Hepatocyte (in vitro differentiated cells): ENCODE data around the gene VRK1. TPM values are rescaled to one million over a fixed set of nuclear protein-coding genes. Genes with fewer than 3 reads are reported as not detected.

Experiments
- DNase-seq: peaks from one replicate; pipeline ENCODE4 v3.0.0-alpha.2; 2016; ENCODE audit warnings: low spot score
- H2AFZ ChIP-seq: fragments of 200-600 bp; sonication (generic); 2 replicates; pipeline ENCODE4 v1.6.0; 2016; ENCODE audit warnings: antibody characterized with exemption, mild to moderate bottlenecking
- H3K27ac ChIP-seq: fragments of 200-600 bp; sonication (generic); 2 replicates; pipeline ENCODE4 v1.5.1; 2016; ENCODE audit warnings: mild to moderate bottlenecking
- H3K27me3 ChIP-seq: fragments of 200-600 bp; sonication (generic); 2 replicates; pipeline ENCODE4 v1.6.1; 2016
- H3K36me3 ChIP-seq: fragments of 200-600 bp; sonication (generic); replicated peaks from 2 replicates; pipeline ENCODE4 v1.5.1; 2016; ENCODE audit warnings: low read depth; ENCODE audit not compliant: insufficient read depth
- H3K4me1 ChIP-seq: fragments of 200-600 bp; sonication (generic); 2 replicates; pipeline ENCODE4 v1.5.1; 2016; ENCODE audit warnings: mild to moderate bottlenecking, moderate library complexity; ENCODE audit not compliant: insufficient read depth
- H3K4me2 ChIP-seq: fragments of 200-600 bp; sonication (generic); 2 replicates; pipeline ENCODE4 v1.6.0; 2016
- H3K4me3 ChIP-seq: fragments of 200-600 bp; sonication (generic); 2 replicates; pipeline ENCODE4 v1.5.1; 2016; ENCODE audit warnings: mild to moderate bottlenecking
- H3K79me2 ChIP-seq: fragments of 200-600 bp; sonication (generic); 2 replicates; pipeline ENCODE4 v1.6.0; 2017; ENCODE audit warnings: mild to moderate bottlenecking
- H3K9me2 ChIP-seq: fragments of 200-600 bp; sonication (generic); replicated peaks from 2 replicates; pipeline ENCODE4 v1.6.0; 2017; ENCODE audit warnings: mild to moderate bottlenecking; ENCODE audit not compliant: insufficient read depth
- H3K9me3 ChIP-seq: fragments of 200-600 bp; sonication (generic); 2 replicates; pipeline ENCODE4 v1.5.1; 2016; ENCODE audit warnings: low read depth, mild to moderate bottlenecking
- H4K20me1 ChIP-seq: fragments of 200-600 bp; sonication (generic); 2 replicates; pipeline ENCODE4 v1.6.0; 2016; ENCODE audit warnings: mild to moderate bottlenecking; ENCODE audit not compliant: insufficient read depth, poor library complexity, severe bottlenecking
- CTCF ChIP-seq: fragments of 200-600 bp; sonication (generic); IDR thresholded peaks from 2 replicates; pipeline ENCODE4 v1.5.1; 2016; ENCODE audit warnings: antibody characterized with exemption, mild to moderate bottlenecking; ENCODE audit not compliant: poor library complexity
- EZH2 ChIP-seq: fragments of 200-600 bp; sonication (generic); IDR thresholded peaks from 2 replicates; pipeline ENCODE4 v1.6.1; 2016; ENCODE audit warnings: antibody characterized with exemption, mild to moderate bottlenecking, borderline replicate concordance
- EZH2phosphoT487 ChIP-seq: fragments of 200-600 bp; sonication (generic); IDR thresholded peaks from one replicate; pipeline ENCODE4 v1.6.1; 2018; ENCODE audit warnings: antibody characterized with exemption, mild to moderate bottlenecking, low read depth, moderate library complexity; ENCODE audit not compliant: unreplicated experiment, severe bottlenecking
- WGBS: methylation state at CpG from one replicate; pipeline ENCODE4 v1.1.6; 2016; ENCODE audit warnings: low lambda C conversion rate; ENCODE audit errors: missing lambda C conversion rate; 5-methylcytosine and 5-hydroxymethylcytosine counted together
- polyA plus RNA-seq: library from polyadenylated mRNA; unstranded; fragments of >200 nt; fragmentation: Nextera tagmentation; extraction: Ambion mirVana; gene quantifications from 2 replicates; pipeline ENCODE4 v1.2.1, GENCODE V29; 2016
- total RNA-seq: library from RNA; depleted of rRNA; stranded (reverse); fragments of >200 nt; gene quantifications from 2 replicates; pipeline ENCODE4 v1.2.3, GENCODE V29; 2014

VRK1 gene
- total and polyA plus RNA-seq, 2 experiments from 2014 or later = 16.5 to 21.5 TPM

- Histone ChIP-seq H3K9me2 (no peaks in the 10 kb centered on the region), H3K4me2 (no peak overlapping the region), H3K27me3 (no peaks in the 10 kb centered on the region), H2AFZ (no peak overlapping the region), H3K4me1 (no peaks in the 10 kb centered on the region), H3K27ac (no peak overlapping the region), H4K20me1 (no peaks in the 10 kb centered on the region), H3K9me3 (no peaks in the 10 kb centered on the region), H3K79me2 (no peaks in the 10 kb centered on the region), H3K36me3 (no peaks in the 10 kb centered on the region), H3K4me3 (no peak overlapping the region)
- TF ChIP-seq EZH2phosphoT487 (no peak), EZH2 (no peak), CTCF (no peak)
- DNase-seq = no peak
- 96% methylated on average over 8 of the region's 8 CpGs for WGBS
Measured at GRCh38 chr14:96754162-96754844, 42.9 kb upstream of the VRK1 start.

GRCh38 chr14:96754845-96755184 lies 42.4 kb upstream of the VRK1 start:
- no peaks in the 10 kb centered on the region for H3K4me1 ChIP-seq
- no peak overlapping the region for H2AFZ ChIP-seq
- H3K36me3 ChIP-seq = no peaks in the 10 kb centered on the region
- no peak for TF ChIP-seq EZH2
- no peak for TF ChIP-seq EZH2phosphoT487
- TF ChIP-seq CTCF = no peak
- H3K4me3 ChIP-seq = no peak overlapping the region
- H3K79me2 ChIP-seq = no peaks in the 10 kb centered on the region
- H3K27me3 ChIP-seq = no peaks in the 10 kb centered on the region
- H4K20me1 ChIP-seq = no peaks in the 10 kb centered on the region
- no peak overlapping the region for H3K4me2 ChIP-seq
- no peaks in the 10 kb centered on the region for H3K9me2 ChIP-seq
- no peak overlapping the region for H3K27ac ChIP-seq
- WGBS = 72% methylated on average over 6 of the region's 6 CpGs
- no peaks in the 10 kb centered on the region for H3K9me3 ChIP-seq
- DNase-seq = no peak

- WGBS = 50% methylated on average over 5 of the region's 5 CpGs
- Histone ChIP-seq H4K20me1 (no peaks in the 10 kb centered on the region), H3K4me1 (no peaks in the 10 kb centered on the region), H3K4me3 (no peak overlapping the region), H3K4me2 (no peak overlapping the region), H3K27ac (no peak overlapping the region), H3K79me2 (no peaks in the 10 kb centered on the region), H3K9me3 (no peaks in the 10 kb centered on the region), H3K36me3 (no peaks in the 10 kb centered on the region), H3K9me2 (no peaks in the 10 kb centered on the region), H3K27me3 (peaks cover 5% of the 10 kb centered on the region), H2AFZ (no peak overlapping the region)
- no peak for DNase-seq
- TF ChIP-seq EZH2phosphoT487 (no peak), CTCF (no peak), EZH2 (no peak)
Measured at GRCh38 chr14:96756745-96757144, 40.4 kb upstream of the VRK1 start.
